GM19099 (cell line): ENCODE measurements around the gene ZNF470.
A peak's percentile ranks its signal among the peaks of the same experiment; 100 is the strongest.

ENCODE experiments used
- POLR2A ChIP-seq: IDR thresholded peaks from 3 replicates; pipeline ENCODE4 v1.6.1; 2011; ENCODE audit warnings: low read depth; ENCODE audit not compliant: insufficient read length; ENCODE audit errors: extremely low read depth

ZNF470 gene

DNA sequence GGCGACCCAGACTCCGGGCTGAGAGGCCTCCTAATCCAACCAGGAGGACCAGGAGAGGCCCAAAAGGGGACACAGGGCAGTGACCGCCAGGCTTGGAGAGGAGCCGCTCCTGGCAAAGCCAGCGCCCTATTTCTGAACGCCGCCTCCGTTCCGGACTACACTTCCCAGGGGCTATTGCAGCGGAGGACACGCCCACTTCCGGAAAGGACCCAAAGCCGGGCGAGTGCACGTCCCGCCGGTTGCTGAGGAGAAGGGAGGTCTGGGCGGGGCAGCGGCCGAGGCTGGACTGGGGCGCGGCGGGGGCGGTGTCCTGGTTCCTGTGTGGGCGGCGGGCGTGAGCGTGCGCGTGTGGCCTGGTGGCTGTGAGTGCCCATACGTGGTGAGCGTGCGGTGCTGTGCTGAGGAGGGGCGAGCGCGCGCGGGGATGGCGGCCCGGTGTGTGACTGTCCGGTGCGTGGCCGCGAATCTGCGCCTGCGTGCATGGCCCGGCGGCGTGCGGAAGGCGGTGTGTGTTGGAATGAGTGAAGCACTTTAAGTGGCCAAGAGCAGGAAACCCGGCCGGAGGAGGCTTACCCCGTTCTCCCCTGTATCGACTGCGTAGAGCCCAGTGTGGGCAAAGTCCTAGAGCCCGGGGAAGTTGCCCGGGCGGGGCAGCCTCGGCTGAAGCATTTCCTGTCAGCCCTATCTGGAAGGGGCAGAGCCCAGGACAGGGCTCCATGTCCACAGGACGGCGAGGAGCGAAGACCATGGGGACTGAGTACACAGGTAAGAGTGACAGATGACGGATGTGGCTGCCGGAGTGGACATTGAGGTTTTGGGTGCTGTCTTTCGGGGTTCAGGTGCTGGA, at the start of gene ZNF470:
Gene ZNF470 (plus strand): TSS at position 195 of the 847 bp plus-strand sequence. CDS start 2,844 bp downstream, outside the sequence.
- TF ChIP-seq POLR2A: peak; percentile 50

DNA sequence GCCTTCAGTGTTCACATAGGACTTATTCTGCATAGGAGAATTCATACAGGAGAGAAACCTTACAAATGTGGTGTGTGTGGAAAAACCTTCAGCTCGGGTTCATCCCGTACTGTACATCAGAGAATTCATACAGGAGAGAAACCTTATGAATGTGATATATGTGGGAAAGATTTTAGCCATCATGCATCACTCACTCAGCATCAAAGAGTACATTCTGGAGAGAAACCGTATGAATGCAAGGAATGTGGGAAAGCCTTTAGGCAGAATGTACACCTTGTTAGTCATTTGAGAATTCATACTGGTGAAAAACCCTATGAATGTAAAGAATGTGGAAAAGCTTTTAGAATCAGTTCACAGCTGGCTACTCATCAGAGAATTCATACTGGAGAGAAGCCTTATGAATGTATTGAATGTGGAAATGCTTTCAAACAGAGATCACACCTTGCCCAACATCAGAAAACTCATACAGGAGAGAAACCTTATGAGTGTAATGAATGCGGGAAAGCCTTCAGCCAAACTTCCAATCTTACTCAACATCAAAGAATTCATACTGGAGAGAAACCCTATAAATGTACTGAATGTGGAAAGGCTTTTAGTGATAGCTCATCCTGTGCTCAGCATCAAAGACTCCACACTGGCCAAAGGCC, 41.9 kb upstream of the ZNF470 start:
- no peak for TF ChIP-seq POLR2A

DNA sequence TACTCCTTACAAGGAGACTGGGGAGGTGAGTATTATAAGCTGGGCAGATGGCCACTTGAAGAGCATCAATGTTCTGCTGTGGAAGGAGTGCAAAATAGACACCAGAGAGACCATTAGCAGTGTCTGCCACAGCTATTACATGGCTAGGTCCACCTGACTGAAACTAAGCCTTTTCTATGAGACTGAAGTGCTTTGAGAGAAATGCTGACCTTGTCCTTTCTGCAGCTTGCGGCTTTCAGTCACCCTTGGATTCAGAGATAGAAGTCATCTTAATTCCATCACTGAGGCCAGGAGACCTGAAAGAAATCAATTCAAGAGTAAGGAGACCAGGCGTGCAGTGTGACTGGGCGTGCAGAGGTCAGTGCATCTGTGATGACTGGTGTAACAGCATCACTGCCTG, 29.8 kb upstream of the ZNF470 start:
- TF ChIP-seq POLR2A: no peak

DNA sequence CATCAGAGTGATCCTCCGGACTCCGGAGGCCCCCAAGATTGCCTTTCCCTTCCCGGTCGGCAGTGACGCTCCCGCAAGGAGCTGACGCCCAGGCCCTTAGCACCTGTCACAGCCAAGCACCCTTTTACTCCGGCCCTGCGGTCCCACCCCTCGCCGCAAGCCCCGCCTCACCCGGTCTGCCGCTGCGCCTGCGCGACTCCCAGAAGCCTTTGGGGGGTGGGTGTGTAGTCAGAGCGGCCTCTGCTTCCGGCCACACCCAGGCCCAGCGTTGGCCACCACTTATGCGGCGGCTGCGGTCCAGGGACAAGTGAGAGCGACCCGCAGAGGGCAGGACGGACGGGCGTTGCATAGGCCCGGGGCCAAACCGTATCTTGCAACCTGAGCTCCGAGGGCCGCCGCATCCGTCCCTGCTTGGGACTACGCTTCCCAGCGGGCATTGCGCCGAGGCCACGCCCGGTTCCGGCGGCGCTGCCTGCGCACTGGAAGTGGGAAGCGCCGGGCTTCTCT, 29.0 kb upstream of the ZNF470 start:
- no peak for TF ChIP-seq POLR2A

DNA sequence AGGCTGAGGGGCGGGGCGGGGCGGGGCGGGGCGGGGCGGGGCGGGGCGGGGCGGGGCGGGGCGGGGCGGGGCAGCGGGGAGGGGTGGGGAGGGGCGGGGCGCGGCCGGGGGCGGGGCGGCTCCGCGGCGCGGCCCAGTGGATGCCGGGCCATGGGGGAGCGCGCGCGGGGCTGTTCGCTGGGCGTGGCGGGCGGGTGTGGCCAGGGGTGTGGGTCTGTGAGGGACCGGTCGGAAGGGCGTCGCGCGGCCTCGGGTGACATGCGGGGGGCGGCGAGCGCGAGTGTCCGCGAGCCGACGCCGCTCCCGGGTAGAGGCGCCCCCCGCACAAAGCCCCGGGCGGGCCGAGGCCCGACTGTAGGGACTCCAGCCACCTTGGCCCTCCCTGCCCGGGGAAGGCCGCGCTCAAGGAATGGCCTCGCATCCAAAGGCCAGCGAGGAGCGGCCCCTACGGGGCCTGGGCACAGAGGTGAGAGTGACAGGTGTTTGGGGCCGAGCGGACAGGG, 28.5 kb upstream of the ZNF470 start, which contains the start of gene ZFP28:
Gene ZFP28 (plus strand): TSS at position 188 of the 503 bp plus-strand sequence. CDS start 71 bp downstream, at position 259.
- TF ChIP-seq POLR2A: no peak

DNA sequence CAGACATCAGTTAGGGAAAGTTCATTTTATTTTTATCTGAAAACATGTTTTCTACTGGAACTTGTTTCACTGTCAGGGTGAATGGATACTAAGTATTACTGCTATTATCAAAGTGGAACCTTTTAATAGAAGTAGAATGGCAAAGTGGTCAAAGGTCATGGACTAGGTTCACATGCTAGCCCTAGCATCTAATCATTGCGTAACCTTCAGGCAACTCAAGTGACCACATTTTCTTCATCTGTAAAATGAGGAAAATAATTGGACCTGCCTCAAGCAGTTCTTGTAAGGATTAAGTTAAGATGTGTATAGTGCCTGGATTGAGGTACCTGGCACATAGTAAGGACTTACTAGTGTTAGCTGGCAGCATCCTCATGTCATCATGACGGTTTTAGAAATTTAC, 23.5 kb upstream of the ZNF470 start:
- TF ChIP-seq POLR2A: no peak

DNA sequence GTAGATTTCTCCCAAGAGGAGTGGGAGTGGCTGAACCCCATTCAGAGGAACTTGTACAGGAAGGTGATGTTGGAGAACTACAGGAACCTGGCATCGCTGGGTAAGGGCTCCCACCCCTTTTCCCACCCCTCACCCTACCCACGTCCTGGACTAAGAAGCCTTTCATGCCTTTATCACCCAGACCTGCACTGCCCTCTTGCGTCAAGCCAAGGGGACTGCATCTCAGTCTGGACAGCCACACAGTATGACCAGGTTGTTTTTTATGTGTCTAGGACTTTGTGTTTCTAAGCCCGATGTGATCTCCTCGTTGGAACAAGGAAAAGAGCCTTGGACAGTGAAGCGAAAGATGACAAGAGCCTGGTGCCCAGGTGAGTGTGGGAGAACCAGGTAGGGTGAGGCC, 19.7 kb upstream of the ZNF470 start:
- no peak for TF ChIP-seq POLR2A

DNA sequence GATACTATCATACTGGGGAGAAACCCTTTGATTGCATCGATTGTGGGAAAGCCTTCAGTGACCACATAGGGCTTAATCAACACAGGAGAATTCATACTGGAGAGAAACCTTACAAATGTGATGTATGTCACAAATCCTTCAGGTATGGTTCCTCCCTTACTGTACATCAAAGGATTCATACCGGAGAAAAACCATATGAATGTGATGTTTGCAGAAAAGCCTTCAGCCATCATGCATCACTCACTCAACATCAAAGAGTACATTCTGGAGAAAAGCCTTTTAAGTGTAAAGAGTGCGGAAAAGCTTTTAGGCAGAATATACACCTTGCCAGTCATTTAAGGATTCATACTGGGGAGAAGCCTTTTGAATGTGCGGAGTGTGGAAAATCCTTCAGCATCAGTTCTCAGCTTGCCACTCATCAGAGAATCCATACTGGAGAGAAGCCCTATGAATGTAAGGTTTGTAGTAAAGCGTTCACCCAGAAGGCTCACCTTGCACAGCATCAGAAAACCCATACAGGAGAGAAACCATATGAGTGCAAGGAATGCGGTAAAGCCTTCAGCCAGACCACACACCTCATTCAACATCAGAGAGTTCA, 12.9 kb upstream of the ZNF470 start:
- TF ChIP-seq POLR2A: no peak

DNA sequence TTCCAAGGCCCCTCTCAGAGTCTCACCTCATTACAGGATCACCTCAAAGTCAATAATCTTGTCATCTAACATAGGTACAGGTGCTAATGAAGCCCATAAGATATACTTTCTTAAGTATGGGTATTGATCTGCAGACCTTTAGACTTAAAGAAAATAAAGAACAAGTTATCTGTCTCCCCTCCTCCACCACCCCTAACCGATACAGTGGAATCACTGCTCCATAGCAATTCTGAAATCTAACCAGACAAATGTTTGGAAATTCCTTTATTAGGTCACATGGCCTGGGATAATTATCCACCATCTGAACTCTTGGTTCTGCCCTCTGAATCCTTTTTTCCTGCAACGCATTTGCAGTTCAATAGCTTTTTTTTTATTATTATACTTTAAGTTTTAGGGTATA, 4.5 kb upstream of the ZNF470 start:
- TF ChIP-seq POLR2A: no peak

DNA sequence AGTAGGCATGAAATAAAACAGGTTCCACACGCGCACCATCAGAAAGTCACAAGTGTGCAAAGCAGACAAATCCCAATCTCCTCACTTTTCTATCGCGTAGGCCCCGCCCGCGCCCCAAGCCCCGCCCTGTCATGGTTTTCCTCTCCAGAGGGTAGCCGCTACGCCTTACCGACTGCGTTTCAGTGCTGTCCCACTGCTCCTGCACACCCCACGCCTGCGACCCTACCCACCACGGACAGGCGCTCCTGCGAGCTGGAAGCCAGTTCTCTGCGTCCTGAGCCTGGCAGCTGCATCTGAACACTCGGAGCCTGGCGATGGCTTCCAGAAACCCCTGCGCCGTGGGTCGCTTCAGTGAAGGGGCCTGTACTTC, 379 bp upstream of the ZNF470 start:
- no peak for TF ChIP-seq POLR2A

DNA sequence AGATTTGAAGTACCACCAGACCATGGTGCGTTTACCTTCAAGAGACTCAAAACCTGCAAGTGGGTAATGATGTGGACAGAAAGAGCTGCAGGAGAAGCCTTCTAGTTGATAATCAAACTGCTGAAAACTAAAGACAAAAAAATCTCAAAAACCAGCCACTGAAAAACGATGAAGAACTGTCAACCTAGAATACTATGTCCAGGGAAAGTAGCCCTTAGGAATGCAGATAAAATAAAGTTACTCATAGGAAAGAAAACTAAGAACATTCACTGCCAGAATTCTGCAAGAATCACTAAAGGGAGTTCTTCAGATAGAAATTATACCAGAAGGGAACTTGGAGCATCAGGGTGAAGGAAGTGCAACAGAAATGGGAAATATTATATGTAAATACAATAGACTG, 5.3 kb downstream of the ZNF470 start:
- no peak for TF ChIP-seq POLR2A

DNA sequence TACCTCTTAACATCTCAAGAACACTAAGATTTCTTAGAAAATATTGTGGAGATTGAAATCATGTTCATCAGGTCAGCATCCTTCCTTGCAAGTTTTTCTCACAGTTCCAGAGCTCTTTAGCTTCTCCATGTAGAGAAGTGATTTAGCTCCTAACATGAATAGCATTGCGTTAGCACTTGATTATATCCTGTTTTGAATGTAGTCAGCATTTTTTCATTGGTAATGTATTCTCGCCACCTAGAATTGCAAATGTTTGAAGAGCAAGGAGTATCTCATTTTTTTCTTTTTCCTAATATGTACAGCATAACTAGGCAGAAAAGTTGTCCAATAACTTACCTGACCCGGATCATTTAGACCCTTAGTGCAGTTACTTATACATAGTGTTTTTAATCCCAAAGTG, 6.6 kb downstream of the ZNF470 start:
- no peak for TF ChIP-seq POLR2A

DNA sequence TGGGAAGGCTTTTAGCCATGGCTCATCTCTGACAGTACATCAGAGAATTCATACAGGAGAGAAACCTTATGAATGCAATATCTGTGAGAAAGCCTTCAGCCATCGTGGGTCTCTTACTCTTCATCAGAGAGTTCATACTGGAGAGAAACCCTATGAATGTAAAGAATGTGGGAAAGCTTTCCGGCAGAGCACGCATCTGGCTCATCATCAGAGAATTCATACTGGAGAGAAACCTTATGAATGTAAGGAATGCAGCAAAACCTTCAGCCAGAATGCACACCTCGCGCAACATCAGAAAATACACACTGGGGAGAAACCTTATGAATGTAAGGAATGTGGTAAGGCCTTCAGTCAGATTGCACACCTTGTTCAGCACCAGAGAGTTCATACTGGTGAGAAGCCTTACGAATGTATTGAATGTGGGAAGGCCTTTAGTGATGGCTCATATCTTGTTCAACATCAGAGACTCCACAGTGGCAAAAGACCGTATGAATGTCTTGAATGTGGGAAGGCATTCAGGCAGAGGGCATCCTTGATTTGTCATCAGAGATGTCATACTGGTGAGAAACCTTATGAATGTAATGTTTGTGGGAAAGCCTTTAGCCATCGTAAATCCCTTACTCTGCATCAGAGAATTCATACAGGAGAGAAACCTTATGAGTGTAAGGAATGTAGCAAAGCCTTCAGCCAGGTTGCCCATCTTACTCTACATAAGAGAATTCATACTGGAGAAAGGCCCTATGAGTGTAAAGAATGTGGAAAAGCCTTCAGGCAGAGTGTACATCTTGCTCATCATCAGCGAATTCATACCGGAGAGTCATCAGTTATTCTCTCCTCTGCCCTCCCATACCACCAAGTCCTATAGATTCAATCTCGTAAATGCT, 10.7 kb downstream of the ZNF470 start:
- no peak for TF ChIP-seq POLR2A

DNA sequence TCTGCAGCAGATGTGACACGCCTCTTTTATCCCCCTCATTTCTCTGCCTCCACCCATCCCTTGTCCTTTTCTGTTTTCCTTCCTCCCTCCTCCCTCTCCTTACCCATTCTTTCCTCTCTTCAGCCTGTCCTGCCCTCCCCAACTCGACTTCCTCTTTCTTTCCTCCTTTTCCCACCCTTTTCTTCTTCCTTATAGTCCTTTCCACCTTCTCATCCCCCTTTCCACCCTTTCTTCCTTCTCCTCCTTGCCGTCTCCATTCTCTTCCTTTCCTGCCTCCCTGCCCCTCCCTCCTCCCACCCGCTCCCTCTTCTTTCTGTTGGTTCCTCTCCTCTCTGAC, 27.1 kb downstream of the ZNF470 start:
- TF ChIP-seq POLR2A: no peak
